Cardiac atrium fibroblast (primary cell): ENCODE data around the gene LRRC25. TPM values are rescaled to one million over a fixed set of nuclear protein-coding genes. Genes with fewer than 3 reads are reported as not detected.

Source experiments
- total RNA-seq: library from RNA; depleted of rRNA; stranded (reverse); fragments of >200 nt; gene quantifications from 2 replicates; pipeline ENCODE4 v1.2.3, GENCODE V29; 2015

Gene LRRC25
- total RNA-seq = not detected in 2 replicates

DNA sequence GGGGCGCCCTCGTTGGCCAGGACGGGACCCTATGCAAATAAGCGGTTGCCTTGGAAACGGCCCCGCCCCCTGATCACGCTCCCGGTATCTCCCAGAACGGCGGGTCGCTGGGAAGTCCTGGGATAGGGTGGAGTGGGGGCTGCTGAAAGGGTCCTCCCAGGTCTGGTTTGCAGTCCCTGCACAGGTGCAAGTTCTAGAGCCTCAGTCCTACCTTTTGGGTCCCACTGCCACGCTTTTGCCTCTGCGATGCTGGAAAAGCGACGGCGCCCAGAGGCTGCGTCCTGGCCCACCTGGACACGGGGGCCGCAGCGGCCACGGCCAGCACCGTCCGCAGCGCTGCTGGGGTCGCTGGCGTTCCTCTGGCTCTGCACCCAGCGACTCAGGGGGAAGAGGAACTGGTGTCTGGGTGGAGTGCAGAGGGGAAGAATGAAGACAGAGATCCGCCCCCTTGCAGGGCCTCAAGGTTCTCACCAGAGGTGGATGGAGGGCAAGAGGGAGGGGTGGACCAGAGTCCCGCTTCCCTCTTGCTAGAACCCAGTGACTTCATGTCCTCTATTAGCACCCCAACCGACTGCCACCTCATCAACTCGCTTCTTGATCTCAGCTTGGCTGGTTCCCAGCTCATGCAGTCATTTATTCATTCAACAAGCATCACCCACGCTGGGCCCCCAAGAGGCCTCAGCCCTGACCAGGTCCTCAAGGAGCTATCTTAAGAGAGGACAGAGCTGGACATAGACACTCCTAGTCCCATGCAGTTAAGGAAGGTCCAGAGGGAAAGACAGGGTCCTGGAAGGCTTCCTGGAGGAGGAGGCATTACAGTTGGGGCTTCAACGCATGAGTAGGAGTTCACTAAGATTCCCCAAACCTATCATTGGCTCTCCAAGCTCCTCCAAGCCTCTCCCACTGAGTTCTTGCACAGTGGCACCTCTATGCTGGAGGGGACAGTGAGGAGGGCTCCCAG lies at the start of gene LRRC25:
LRRC25 (minus strand) TSS at position 381 of the 961 bp plus-strand sequence. CDS start 659 bp downstream, outside the sequence.

DNA sequence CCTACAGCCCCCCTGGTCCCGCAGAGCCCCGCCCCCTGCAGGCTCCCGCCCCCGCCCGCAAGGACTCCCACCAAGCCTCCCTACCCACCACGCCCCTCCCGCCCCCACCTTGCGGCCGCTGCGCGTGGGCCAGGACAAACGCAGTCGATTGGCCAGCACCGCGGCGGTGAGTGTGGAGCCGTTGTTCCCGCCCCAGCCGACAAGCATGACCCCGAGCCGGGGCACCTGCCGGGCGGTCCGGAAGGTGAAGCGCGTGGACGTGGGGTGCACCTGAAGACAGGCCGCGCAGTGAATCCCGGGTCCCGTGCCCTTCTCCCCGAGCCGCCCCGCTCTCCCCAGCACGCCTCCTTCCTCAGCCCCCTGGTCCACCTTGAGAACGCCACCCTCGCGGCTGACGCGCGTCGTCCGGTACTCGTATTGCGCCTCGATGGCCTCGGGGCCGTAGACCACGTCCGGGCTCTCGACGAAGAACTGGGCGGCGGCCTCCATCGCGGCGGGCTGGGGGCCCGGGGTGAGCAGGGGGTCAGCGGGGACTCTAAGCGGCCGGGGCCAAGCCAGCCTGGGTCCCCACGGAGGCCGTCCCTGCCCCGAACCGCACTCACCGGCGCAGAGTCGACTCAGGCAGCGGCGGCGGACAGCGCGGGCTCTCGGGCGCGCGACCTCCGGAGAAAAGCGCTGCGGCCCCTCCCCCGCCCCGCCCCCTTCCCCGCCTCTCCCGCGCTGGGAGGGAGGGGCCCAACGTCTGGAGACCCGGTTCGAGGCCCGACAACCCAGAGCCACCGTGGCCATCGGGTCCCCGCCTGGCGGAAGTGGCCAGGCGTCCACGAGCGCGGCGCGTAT lies 40.3 kb upstream of the LRRC25 start, which contains the start of gene ISYNA1:
ISYNA1 (minus strand) TSS at position 643 of the 840 bp plus-strand sequence; CDS start at position 489, 154 bp downstream.

DNA sequence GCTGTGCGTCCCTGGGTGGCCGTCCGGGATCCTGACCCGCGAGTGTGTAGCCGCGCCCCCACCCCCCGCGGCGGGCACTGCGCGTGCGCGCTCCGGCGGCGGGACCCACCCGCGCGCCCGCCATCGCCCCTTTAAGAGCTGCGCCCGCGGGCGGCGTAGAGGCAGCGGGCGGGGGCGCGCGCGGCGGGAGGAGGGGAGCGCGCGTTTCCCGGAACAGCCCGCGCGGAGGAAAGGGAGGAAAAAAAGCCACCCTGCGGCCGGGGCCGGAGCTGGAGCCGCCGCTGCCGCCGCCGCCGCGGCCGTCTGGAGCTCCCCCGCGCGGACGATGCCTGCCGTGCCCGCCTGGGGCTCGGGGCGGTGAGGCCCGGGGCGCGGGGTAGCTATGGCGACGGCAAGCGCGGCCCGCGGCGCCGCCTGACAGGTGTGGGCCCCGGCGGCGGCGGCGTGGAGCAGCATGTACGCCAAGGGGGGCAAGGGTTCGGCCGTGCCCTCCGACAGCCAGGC lies 21.8 kb upstream of the LRRC25 start, which contains the start of gene SSBP4:
SSBP4 (plus strand) TSS at position 204 of the 504 bp plus-strand sequence; CDS start at position 455, 251 bp downstream.

DNA sequence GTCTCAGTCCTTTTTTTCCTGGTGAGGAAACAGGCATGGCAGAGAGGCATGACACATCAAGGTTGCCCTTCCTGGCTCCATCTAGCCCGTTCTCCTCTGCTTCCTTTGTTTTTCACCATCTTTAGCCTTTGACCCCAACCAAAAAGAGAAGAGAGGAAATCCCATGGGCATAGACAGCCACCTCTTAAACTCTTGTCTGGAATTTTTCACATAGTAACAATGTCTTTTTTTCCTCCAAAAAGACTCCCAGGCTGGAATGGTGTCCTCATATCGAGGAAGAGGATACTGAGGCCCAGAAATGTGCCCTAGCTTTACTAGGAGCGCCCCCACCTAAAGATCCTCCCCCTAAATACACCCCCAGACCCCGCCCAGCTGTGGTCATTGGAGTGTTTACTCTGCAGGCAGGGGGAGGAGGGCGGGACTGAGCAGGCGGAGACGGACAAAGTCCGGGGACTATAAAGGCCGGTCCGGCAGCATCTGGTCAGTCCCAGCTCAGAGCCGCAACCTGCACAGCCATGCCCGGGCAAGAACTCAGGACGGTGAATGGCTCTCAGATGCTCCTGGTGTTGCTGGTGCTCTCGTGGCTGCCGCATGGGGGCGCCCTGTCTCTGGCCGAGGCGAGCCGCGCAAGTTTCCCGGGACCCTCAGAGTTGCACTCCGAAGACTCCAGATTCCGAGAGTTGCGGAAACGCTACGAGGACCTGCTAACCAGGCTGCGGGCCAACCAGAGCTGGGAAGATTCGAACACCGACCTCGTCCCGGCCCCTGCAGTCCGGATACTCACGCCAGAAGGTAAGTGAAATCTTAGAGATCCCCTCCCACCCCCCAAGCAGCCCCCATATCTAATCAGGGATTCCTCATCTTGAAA lies 11.5 kb downstream of the LRRC25 start, which contains the start of gene GDF15:
GDF15 (plus strand) TSS at position 484 of the 868 bp plus-strand sequence; CDS start at position 516, 32 bp downstream.

Other genes with a start within 250 kb of the LRRC25 start
- gene PIK3R2, start 244.5 kb downstream of the LRRC25 start, total RNA-seq = 13.4 and 17.5 TPM in 2 replicates
- gene IFI30, start 223.8 kb downstream of the LRRC25 start, total RNA-seq = 13.1 and 26.9 TPM in 2 replicates
- gene MPV17L2, start 204.4 kb downstream of the LRRC25 start, total RNA-seq = 74.0 and 75.2 TPM in 2 replicates
- 1.5 and 6.7 TPM in 2 replicates for gene RAB3A, start 193.6 kb downstream of the LRRC25 start, total RNA-seq
- 3.2 and 5.2 TPM in 2 replicates for gene PDE4C, start 171.2 kb downstream of the LRRC25 start, total RNA-seq
- 0.81 and 2.0 TPM in 2 replicates for gene IQCN, start 123.2 kb downstream of the LRRC25 start, total RNA-seq
- gene JUND, start 116.0 kb downstream of the LRRC25 start, total RNA-seq = 57.8 and 107 TPM in 2 replicates
- gene LSM4, start 74.5 kb downstream of the LRRC25 start, total RNA-seq = 162 and 199 TPM in 2 replicates
- 3.4 and 7.8 TPM in 2 replicates for gene PGPEP1, start 57.0 kb downstream of the LRRC25 start, total RNA-seq
- gene GDF15, start 11.5 kb downstream of the LRRC25 start, total RNA-seq = 18.2 and 19.8 TPM in 2 replicates
- gene SSBP4, start 21.8 kb upstream of the LRRC25 start, total RNA-seq = 99.8 and 114 TPM in 2 replicates
- 19.5 and 29.5 TPM in 2 replicates for gene ISYNA1, start 40.5 kb upstream of the LRRC25 start, total RNA-seq
- 12.3 and 21.4 TPM in 2 replicates for gene ELL, start 124.4 kb upstream of the LRRC25 start, total RNA-seq
- 400 and 409 TPM in 2 replicates for gene FKBP8, start 146.0 kb upstream of the LRRC25 start, total RNA-seq
- 113 and 151 TPM in 2 replicates for gene KXD1, start 160.2 kb upstream of the LRRC25 start, total RNA-seq
- gene UBA52, start 174.2 kb upstream of the LRRC25 start, total RNA-seq = 1,196 and 1,251 TPM in 2 replicates
- gene REX1BD, start 191.2 kb upstream of the LRRC25 start, total RNA-seq = 64.3 and 65.9 TPM in 2 replicates
- gene CRLF1, start 209.2 kb upstream of the LRRC25 start, total RNA-seq = 309 and 313 TPM in 2 replicates
- gene TMEM59L, start 215.2 kb upstream of the LRRC25 start, total RNA-seq = 11.9 and 12.8 TPM in 2 replicates
- 11.6 and 17.8 TPM in 2 replicates for gene KLHL26, start 239.4 kb upstream of the LRRC25 start, total RNA-seq